C1 segment of cervical spinal cord (tissue), 14 donors: ENCODE measurements around the gene UROC1.
A peak's percentile ranks its signal among the peaks of the same experiment; 100 is the strongest.

Experiments used
- DNase-seq, 14 donors: peaks; one replicate each; lab custom pipeline; 2025; lab: John Stamatoyannopoulos, UW

UROC1 gene

GRCh38 chr3:126478581-126479310 lies 38.8 kb downstream of the UROC1 start:
- DNase-seq = no peak

- no peak for DNase-seq
These were observed 40.6 kb downstream of the UROC1 start for GRCh38 chr3:126477061-126477380.

GRCh38 chr3:126476166-126477060 lies 41.2 kb downstream of the UROC1 start:
- DNase-seq = peak in 8 of 14 donors; percentile 55 to 88 (median 80)

GRCh38 chr3:126475413-126476114 lies 42.0 kb downstream of the UROC1 start, which contains the start of gene ZXDC:
ZXDC (minus strand) TSS chr3:126475891; CDS start chr3:126475865, 26 bp downstream.
- peak; percentile 38 to 96 (median 88) for DNase-seq

GRCh38 chr3:126474498-126475412 lies 42.8 kb downstream of the UROC1 start:
- DNase-seq = peak in 2 of 14 donors; percentile 32 to 38

GRCh38 chr3:126473292-126474168 lies 44.0 kb downstream of the UROC1 start:
- no peak for DNase-seq

GRCh38 chr3:126472277-126473006 lies 45.1 kb downstream of the UROC1 start:
- DNase-seq = peak in 9 of 14 donors; percentile 15 to 72 (median 33)

GRCh38 chr3:126469479-126469878 lies 48.1 kb downstream of the UROC1 start:
- DNase-seq = no peak

GRCh38 chr3:126468028-126468891 lies 49.3 kb downstream of the UROC1 start:
- DNase-seq = no peak

- no peak for DNase-seq
These were observed 50.0 kb downstream of the UROC1 start for GRCh38 chr3:126467611-126467955.

- DNase-seq = peak in 1 of 14 donors; percentile 41
These were observed 50.5 kb downstream of the UROC1 start for GRCh38 chr3:126466886-126467610.

- peak in 3 of 14 donors; percentile 19 to 48 (median 21) for DNase-seq
These were observed 51.5 kb downstream of the UROC1 start for GRCh38 chr3:126465928-126466544.

GRCh38 chr3:126464997-126465396 lies 52.6 kb downstream of the UROC1 start:
- DNase-seq = no peak

GRCh38 chr3:126464494-126464893 lies 53.1 kb downstream of the UROC1 start:
- DNase-seq = no peak

GRCh38 chr3:126464093-126464492 lies 53.5 kb downstream of the UROC1 start:
- DNase-seq = no peak

- DNase-seq = no peak
These were observed 54.1 kb downstream of the UROC1 start for GRCh38 chr3:126463521-126463920.

- no peak for DNase-seq
These were observed 56.0 kb downstream of the UROC1 start for GRCh38 chr3:126461450-126462070.
